Parathyroid adenoma (tissue), 2 donors: ENCODE results near the gene INSM2.

Source experiments
- H2AFZ ChIP-seq: fragments of 300-600 bp; sonication (generic); one replicate; pipeline ENCODE4 v1.7.0; 2017; ENCODE audit warnings: antibody characterized with exemption, mild to moderate bottlenecking
- H3K27ac ChIP-seq: fragments of 300-600 bp; sonication (generic); one replicate; pipeline ENCODE4 v1.7.0; 2017
- H3K27me3 ChIP-seq: fragments of 300-600 bp; sonication (generic); one replicate; pipeline ENCODE4 v1.7.0; 2017; ENCODE audit warnings: low read length; ENCODE audit not compliant: control insufficient read depth, insufficient read depth
- H3K36me3 ChIP-seq: fragments of 300-600 bp; sonication (generic); one replicate; pipeline ENCODE4 v1.7.0; 2017; ENCODE audit warnings: low read length; ENCODE audit not compliant: control insufficient read depth, insufficient read depth
- H3K4me1 ChIP-seq: fragments of 300-600 bp; sonication (generic); one replicate; pipeline ENCODE4 v1.7.0; 2017; ENCODE audit warnings: control low read depth
- H3K4me2 ChIP-seq: fragments of 300-600 bp; sonication (generic); one replicate; pipeline ENCODE4 v1.7.0; 2017; ENCODE audit warnings: low read length
- H3K4me3 ChIP-seq: fragments of 300-600 bp; sonication (generic); one replicate; pipeline ENCODE4 v1.7.0; 2017; ENCODE audit warnings: low read depth, low read length
- H3K79me2 ChIP-seq: fragments of 300-600 bp; sonication (generic); one replicate; pipeline ENCODE4 v1.7.0; 2017; ENCODE audit warnings: control low read depth
- H3K9ac ChIP-seq: fragments of 300-600 bp; sonication (generic); one replicate; pipeline ENCODE4 v1.7.0; 2017; ENCODE audit warnings: mild to moderate bottlenecking
- H3K9me3 ChIP-seq: fragments of 300-600 bp; sonication (generic); one replicate; pipeline ENCODE4 v1.7.0; 2017; ENCODE audit warnings: low read length; ENCODE audit not compliant: control insufficient read depth
- TF ChIP-seq, protein P1 (sequence below): fragments of 300-600 bp; sonication (generic); IDR thresholded peaks from one replicate; pipeline ENCODE4 v1.7.0; 2017; ENCODE audit warnings: antibody characterized with exemption, mild to moderate bottlenecking
- donor health status: primary hyperparathyroidism.

INSM2 gene

DNA sequence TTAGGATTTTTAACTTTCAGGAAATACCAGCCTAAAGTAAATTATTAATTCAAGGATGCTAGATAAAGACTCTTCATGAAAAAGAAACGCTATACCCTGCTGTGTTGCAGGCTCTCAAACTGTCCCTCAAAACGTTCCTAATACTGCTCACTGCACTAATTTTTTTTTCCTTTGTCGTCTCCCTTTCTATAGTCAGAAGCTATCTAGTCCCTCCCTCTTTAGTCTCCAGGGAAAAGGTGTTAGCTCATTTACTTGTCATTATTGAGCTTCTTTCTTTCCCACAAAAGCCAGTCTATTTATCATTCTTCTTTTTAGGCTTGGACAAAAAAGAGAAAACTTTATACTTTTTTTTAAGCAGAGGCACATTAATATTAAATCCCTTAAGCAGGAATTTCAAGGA, 30.3 kb upstream of the INSM2 start:
- Histone ChIP-seq H3K9ac (no peak overlapping the region), H3K4me1 (no peaks in the 10 kb centered on the region), H3K27me3 (no peaks in the 10 kb centered on the region), H2AFZ (no peak overlapping the region), H3K27ac (no peak overlapping the region), H3K4me3 (no peak overlapping the region), H3K4me2 (no peak overlapping the region), H3K9me3 (no peaks in the 10 kb centered on the region), H3K79me2 (no peaks in the 10 kb centered on the region), H3K36me3 (no peaks in the 10 kb centered on the region)
- TF ChIP-seq, protein P1, sequence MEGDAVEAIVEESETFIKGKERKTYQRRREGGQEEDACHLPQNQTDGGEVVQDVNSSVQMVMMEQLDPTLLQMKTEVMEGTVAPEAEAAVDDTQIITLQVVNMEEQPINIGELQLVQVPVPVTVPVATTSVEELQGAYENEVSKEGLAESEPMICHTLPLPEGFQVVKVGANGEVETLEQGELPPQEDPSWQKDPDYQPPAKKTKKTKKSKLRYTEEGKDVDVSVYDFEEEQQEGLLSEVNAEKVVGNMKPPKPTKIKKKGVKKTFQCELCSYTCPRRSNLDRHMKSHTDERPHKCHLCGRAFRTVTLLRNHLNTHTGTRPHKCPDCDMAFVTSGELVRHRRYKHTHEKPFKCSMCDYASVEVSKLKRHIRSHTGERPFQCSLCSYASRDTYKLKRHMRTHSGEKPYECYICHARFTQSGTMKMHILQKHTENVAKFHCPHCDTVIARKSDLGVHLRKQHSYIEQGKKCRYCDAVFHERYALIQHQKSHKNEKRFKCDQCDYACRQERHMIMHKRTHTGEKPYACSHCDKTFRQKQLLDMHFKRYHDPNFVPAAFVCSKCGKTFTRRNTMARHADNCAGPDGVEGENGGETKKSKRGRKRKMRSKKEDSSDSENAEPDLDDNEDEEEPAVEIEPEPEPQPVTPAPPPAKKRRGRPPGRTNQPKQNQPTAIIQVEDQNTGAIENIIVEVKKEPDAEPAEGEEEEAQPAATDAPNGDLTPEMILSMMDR = no peak

DNA sequence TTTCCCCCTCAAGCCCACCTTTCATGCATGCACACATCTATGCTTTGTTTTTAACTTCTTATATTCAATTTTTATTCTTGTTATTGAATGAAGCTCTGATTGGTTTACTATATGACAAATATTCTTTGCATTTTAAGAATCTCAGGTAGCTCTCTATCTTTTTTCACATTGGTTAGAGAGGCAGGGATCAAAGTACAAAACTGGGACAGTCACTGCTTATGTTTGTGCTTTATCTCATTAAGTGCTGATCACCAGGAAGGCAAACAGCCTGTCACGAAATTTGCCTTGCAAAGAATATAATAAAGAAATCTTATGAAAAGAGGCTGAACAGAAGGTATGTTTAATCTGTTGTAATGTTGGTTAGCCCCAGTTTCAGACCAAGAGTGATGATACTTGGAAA, 29.7 kb upstream of the INSM2 start:
- Histone ChIP-seq H3K4me2 (no peak overlapping the region), H3K4me3 (no peak overlapping the region), H3K4me1 (no peaks in the 10 kb centered on the region), H3K36me3 (no peaks in the 10 kb centered on the region), H2AFZ (no peak overlapping the region), H3K27me3 (no peaks in the 10 kb centered on the region), H3K9ac (no peak overlapping the region), H3K79me2 (no peaks in the 10 kb centered on the region), H3K9me3 (no peaks in the 10 kb centered on the region), H3K27ac (no peak overlapping the region)
- TF ChIP-seq, protein P1 = no peak

GRCh38 chr14:35506461-35506860, 27.5 kb upstream of the INSM2 start:
- H3K36me3 ChIP-seq = no peaks in the 10 kb centered on the region
- no peaks in the 10 kb centered on the region for H3K27me3 ChIP-seq
- TF ChIP-seq, protein P1 = no peak
- H3K4me2 ChIP-seq = no peak overlapping the region
- no peaks in the 10 kb centered on the region for H3K9me3 ChIP-seq
- no peaks in the 10 kb centered on the region for H3K4me1 ChIP-seq
- H3K79me2 ChIP-seq = no peaks in the 10 kb centered on the region
- no peak overlapping the region for H3K27ac ChIP-seq
- no peak overlapping the region for H2AFZ ChIP-seq
- no peak overlapping the region for H3K9ac ChIP-seq
- H3K4me3 ChIP-seq = no peak overlapping the region

DNA sequence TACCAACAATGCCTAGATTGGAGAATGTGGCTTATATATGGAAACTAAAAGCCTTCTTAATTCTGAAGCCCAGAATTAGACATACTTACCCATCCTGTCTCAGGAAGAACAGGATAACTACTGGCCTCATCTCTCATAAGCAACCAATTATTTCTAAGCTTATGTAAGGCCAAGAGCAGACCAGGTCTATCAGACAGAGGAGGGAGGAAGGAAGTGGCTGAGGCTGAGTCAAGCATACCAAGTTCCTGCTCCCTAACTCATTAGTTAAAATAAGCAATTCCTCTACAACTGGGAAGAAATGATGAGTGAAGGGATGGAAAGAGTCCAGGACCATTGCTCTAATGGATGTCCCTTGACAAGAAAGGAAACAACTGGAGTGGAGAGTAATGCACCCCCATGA, 27.0 kb upstream of the INSM2 start:
- H3K4me2 ChIP-seq = no peak overlapping the region
- H3K27me3 ChIP-seq = no peaks in the 10 kb centered on the region
- H3K4me3 ChIP-seq = no peak overlapping the region
- no peaks in the 10 kb centered on the region for H3K9me3 ChIP-seq
- H3K36me3 ChIP-seq = no peaks in the 10 kb centered on the region
- H3K27ac ChIP-seq = no peak overlapping the region
- TF ChIP-seq, protein P1 = no peak
- H3K79me2 ChIP-seq = no peaks in the 10 kb centered on the region
- H3K9ac ChIP-seq = no peak overlapping the region
- H3K4me1 ChIP-seq = no peaks in the 10 kb centered on the region
- no peak overlapping the region for H2AFZ ChIP-seq

- TF ChIP-seq, protein P1 = no peak
- no peaks in the 10 kb centered on the region for H3K36me3 ChIP-seq
- H3K9ac ChIP-seq = no peak overlapping the region
- no peak overlapping the region for H2AFZ ChIP-seq
- no peaks in the 10 kb centered on the region for H3K4me1 ChIP-seq
- H3K27ac ChIP-seq = no peak overlapping the region
- H3K4me3 ChIP-seq = no peak overlapping the region
- no peak overlapping the region for H3K4me2 ChIP-seq
- H3K9me3 ChIP-seq = no peaks in the 10 kb centered on the region
- H3K79me2 ChIP-seq = no peaks in the 10 kb centered on the region
- no peaks in the 10 kb centered on the region for H3K27me3 ChIP-seq
These were observed 24.1 kb upstream of the INSM2 start for GRCh38 chr14:35509846-35510245.
